HepG2 (cell line): ENCODE measurements around the gene TOX4. TPM values are rescaled to one million over a fixed set of nuclear protein-coding genes. Genes with fewer than 3 reads are reported as not detected.

Source experiments
- ASH2L ChIP-seq: fragments of 300-600, 200-600 bp; sonication (generic); IDR thresholded peaks from 2 replicates; pipeline ENCODE4 v1.7.0; 2017; ENCODE audit warnings: low read depth, mild to moderate bottlenecking, moderate library complexity, mixed read lengths, low read length; ENCODE audit not compliant: insufficient read length
- GABPA ChIP-seq, 2 experiments: IDR thresholded peaks; 2 replicates each; pipeline ENCODE4 v1.6.1; 2011 to 2016; ENCODE audit warnings: low read depth in 2 of 2, low read length in 1 of 2, missing biosample characterization in 1 of 2, missing genetic modification characterization in 1 of 2
- HMG20A ChIP-seq: IDR thresholded peaks from 2 replicates; pipeline ENCODE4 v1.6.1; 2016; ENCODE audit warnings: borderline replicate concordance
- LCORL ChIP-seq, 2 experiments: fragments of 450-650 bp in 1 of 2; sonication (generic) in 1 of 2; formaldehyde crosslinking in 1 of 2; IDR thresholded peaks; 2 replicates each; pipeline versions ENCODE4 v1.5.0 to v1.6.1; 2017 to 2020; ENCODE audit warnings: antibody characterized with exemption in 1 of 2, missing genetic modification reagents in 1 of 2
- MEIS2 ChIP-seq: sonication (generic); formaldehyde crosslinking; IDR thresholded peaks from 2 replicates; pipeline ENCODE4 v1.9.0; 2021; ENCODE audit warnings: mild to moderate bottlenecking, missing genetic modification reagents
- MIXL1 ChIP-seq: IDR thresholded peaks from 2 replicates; pipeline ENCODE4 v1.6.1; 2016
- POLR2AphosphoS5 ChIP-seq: IDR thresholded peaks from 2 replicates; pipeline ENCODE4 v1.6.1; 2012; ENCODE audit warnings: low read depth, low read length
- POLR2G ChIP-seq: fragments of 200-400 bp; formaldehyde crosslinking; IDR thresholded peaks from 2 replicates; pipeline ENCODE4 v1.6.1; 2018; ENCODE audit warnings: mild to moderate bottlenecking, low read depth, low read length, moderate library complexity
- RAD21 ChIP-seq: fragments of 450-650 bp; formaldehyde crosslinking; IDR thresholded peaks from 2 replicates; pipeline ENCODE4 v1.5.0; 2020; ENCODE audit warnings: mild to moderate bottlenecking
- RBFOX2 ChIP-seq: fragments of 200-400 bp; formaldehyde crosslinking; IDR thresholded peaks from 2 replicates; pipeline ENCODE4 v1.6.1; 2017; ENCODE audit warnings: low read depth, mild to moderate bottlenecking, low read length
- RBM22 ChIP-seq: fragments of 200-400 bp; formaldehyde crosslinking; optimal IDR thresholded peaks from 2 replicates; pipeline ENCODE3; 2017; ENCODE audit warnings: mild to moderate bottlenecking, low read length, moderate library complexity
- SRSF9 ChIP-seq: fragments of 200-400 bp; formaldehyde crosslinking; IDR thresholded peaks from 2 replicates; pipeline ENCODE4 v1.6.1; 2018; ENCODE audit warnings: borderline replicate concordance, mild to moderate bottlenecking, low read depth, low read length; ENCODE audit not compliant: insufficient read depth, poor library complexity, severe bottlenecking
- STAG1 ChIP-seq: sonication (generic); formaldehyde crosslinking; IDR thresholded peaks from 2 replicates; pipeline ENCODE4 v1.4.0; 2020; ENCODE audit warnings: missing genetic modification reagents
- TEAD3 ChIP-seq: optimal IDR thresholded peaks from 2 replicates; pipeline ENCODE3; 2016; ENCODE audit warnings: borderline replicate concordance
- ZBTB7B ChIP-seq: sonication (generic); formaldehyde crosslinking; IDR thresholded peaks from 2 replicates; pipeline ENCODE4 v1.4.0; 2020; ENCODE audit warnings: missing genetic modification reagents
- ZNF264 ChIP-seq: sonication (generic); formaldehyde crosslinking; IDR thresholded peaks from 2 replicates; pipeline ENCODE4 v1.4.0; 2020; ENCODE audit warnings: missing genetic modification reagents
- ZNF543 ChIP-seq: sonication (generic); formaldehyde crosslinking; IDR thresholded peaks from 2 replicates; pipeline ENCODE4 v1.4.0; 2020; ENCODE audit warnings: mild to moderate bottlenecking, missing genetic modification reagents
- ZSCAN20 ChIP-seq: sonication (generic); formaldehyde crosslinking; IDR thresholded peaks from 2 replicates; pipeline ENCODE4 v1.4.0; 2020; ENCODE audit warnings: missing genetic modification reagents, mild to moderate bottlenecking, borderline replicate concordance
- polyA plus RNA-seq, 8 experiments: library from polyadenylated mRNA; depleted of rRNA in 3 of 8; stranded (reverse) in 7 of 8; unstranded in 1 of 8; fragments of >200 nt; fragmentation: Illumina TruSeq in 4 of 8; extraction: Trizol in 4 of 8; gene quantifications; 2 replicates each; pipeline versions ENCODE4 v1.2.1 to v1.2.3, GENCODE V29; 2011 to 2016; ENCODE audit warnings: low read depth in 4 of 8, missing spikeins in 1 of 8, mixed read lengths in 1 of 8; ENCODE audit not compliant: insufficient read depth in 1 of 8
- total RNA-seq, 5 experiments: library from RNA; depleted of rRNA; stranded (reverse); fragments of >200 nt; fragmentation: Illumina TruSeq; extraction: Trizol; gene quantifications; 2 replicates each; pipeline ENCODE4 v1.2.3, GENCODE V29; 2016; ENCODE audit warnings: low read depth in 1 of 5
- TF ChIP-seq, protein P1 (sequence below): IDR thresholded peaks from 2 replicates; pipeline ENCODE4 v1.6.1; 2012; ENCODE audit warnings: low read depth, low read length, improper control_type of control experiment
- TF ChIP-seq, protein P2 (sequence below): sonication (generic); formaldehyde crosslinking; IDR thresholded peaks from 2 replicates; pipeline ENCODE4 v1.4.0; 2020; ENCODE audit warnings: missing genetic modification reagents
- TF ChIP-seq, protein P3 (sequence below), 2 experiments: sonication (generic) in 1 of 2; formaldehyde crosslinking in 1 of 2; IDR thresholded peaks; 2 replicates each; pipeline versions ENCODE4 v1.4.0 to v1.6.1; 2018 to 2020; ENCODE audit warnings: missing genetic modification reagents in 2 of 2, borderline replicate concordance in 1 of 2, low read depth in 1 of 2, mild to moderate bottlenecking in 1 of 2, missing biosample characterization in 1 of 2

TOX4 gene
- total and polyA plus RNA-seq, 2 of the 13 experiments (the other 11 are each of a cell fraction or from before 2014, with no cell fraction given) = 71.8 to 163 TPM

DNA sequence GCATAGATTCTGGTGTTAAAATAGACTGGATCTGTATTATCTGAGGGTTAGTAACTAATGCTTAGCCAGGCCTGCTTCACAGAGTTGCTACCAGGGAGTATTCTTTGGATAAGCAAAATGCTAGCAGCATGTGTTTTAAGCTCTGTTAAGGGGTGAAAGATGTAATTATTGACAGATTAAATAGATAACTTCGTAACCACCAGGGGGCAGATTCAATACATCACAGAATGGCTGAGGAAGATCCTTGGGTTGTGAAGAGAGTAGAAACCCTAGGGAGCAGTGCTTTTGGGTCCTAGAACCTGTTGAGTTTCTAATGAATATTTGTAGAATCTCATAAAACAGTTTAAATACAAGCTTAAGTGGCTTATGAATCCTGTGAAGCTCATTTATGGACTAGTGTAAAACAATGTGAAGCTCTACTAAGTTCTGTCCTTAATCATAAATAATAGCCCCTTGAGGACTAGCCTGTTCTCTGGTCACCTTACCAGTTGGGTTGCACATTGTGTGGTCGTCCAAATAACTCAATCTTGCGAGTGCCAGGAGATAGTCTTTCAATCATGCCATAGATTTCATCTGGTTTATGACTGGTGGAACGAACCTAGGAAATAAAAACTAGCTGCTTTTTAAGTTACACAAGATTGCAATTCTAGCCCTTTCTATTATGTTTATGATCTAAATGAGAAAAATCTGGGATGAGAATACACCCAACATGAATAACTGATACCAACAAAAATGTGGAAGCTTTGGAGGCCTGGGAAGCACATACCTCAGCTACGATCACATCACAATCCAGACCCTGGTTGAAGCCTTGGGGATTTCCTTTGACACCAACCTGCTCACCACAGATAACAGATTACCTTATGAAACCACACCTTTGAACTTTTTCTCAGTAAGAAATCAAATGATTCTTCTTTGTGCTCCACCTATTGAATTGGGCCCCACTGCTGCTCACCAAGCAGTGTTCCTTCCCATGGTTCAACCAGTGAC, 21.8 kb downstream of the TOX4 start (continued):
- TF ChIP-seq POLR2G = peak; percentile 19; the same call in 1 of the 2 replicates
- TF ChIP-seq MEIS2 = 0 out of 2 replicates have a peak, but pooled peaks have one; percentile 15
- TF ChIP-seq RBM22 = peak; percentile 23
- peak; percentile 26 for TF ChIP-seq ASH2L
- peak; percentile 89 for TF ChIP-seq STAG1 (CRISPR knock-in tag)
- no peak for TF ChIP-seq HMG20A (CRISPR knock-in tag)
- TF ChIP-seq SRSF9 = no peak
- TF ChIP-seq, protein P1, sequence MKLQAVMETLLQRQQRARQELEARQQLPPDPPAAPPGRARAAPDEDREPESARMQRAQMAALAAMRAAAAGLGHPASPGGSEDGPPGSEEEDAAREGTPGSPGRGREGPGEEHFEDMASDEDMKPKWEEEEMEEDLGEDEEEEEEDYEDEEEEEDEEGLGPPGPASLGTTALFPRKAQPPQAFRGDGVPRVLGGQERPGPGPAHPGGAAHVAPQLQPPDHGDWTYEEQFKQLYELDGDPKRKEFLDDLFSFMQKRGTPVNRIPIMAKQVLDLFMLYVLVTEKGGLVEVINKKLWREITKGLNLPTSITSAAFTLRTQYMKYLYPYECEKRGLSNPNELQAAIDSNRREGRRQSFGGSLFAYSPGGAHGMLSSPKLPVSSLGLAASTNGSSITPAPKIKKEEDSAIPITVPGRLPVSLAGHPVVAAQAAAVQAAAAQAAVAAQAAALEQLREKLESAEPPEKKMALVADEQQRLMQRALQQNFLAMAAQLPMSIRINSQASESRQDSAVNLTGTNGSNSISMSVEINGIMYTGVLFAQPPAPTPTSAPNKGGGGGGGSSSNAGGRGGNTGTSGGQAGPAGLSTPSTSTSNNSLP = peak; percentile 82
- TF ChIP-seq RBFOX2 = peak; percentile 49; the same call in 1 of the 2 replicates
- peak; percentile 53; the same call in 1 of the 2 replicates for TF ChIP-seq ZNF264 (CRISPR knock-in tag)
- peak; percentile 64 for TF ChIP-seq POLR2AphosphoS5
- no peak for TF ChIP-seq LCORL (IDR thresholded peaks at IDR 0.05)
- TF ChIP-seq LCORL (CRISPR knock-in tag; IDR thresholded peaks at IDR 0.05) = no peak
- 0 out of 2 replicates have a peak, but pooled peaks have one; percentile 23 for TF ChIP-seq ZSCAN20 (CRISPR knock-in tag)
- TF ChIP-seq GABPA (IDR thresholded peaks at IDR 0.05; ENCODE audit: low read depth, low read length) = no peak
- 0 out of 2 replicates have a peak, but pooled peaks have one; percentile 11 for TF ChIP-seq GABPA (CRISPR knock-in tag; IDR thresholded peaks at IDR 0.05; ENCODE audit: low read depth)
- TF ChIP-seq ZNF543 (CRISPR knock-in tag) = 0 out of 2 replicates have a peak, but pooled peaks have one; percentile 34
- peak; percentile 19 for TF ChIP-seq TEAD3
- TF ChIP-seq, protein P2, sequence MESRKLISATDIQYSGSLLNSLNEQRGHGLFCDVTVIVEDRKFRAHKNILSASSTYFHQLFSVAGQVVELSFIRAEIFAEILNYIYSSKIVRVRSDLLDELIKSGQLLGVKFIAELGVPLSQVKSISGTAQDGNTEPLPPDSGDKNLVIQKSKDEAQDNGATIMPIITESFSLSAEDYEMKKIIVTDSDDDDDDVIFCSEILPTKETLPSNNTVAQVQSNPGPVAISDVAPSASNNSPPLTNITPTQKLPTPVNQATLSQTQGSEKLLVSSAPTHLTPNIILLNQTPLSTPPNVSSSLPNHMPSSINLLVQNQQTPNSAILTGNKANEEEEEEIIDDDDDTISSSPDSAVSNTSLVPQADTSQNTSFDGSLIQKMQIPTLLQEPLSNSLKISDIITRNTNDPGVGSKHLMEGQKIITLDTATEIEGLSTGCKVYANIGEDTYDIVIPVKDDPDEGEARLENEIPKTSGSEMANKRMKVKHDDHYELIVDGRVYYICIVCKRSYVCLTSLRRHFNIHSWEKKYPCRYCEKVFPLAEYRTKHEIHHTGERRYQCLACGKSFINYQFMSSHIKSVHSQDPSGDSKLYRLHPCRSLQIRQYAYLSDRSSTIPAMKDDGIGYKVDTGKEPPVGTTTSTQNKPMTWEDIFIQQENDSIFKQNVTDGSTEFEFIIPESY (CRISPR knock-in tag) = peak; percentile 76; the same call in 1 of the 2 replicates
- no peak for TF ChIP-seq ZBTB7B (CRISPR knock-in tag)
- TF ChIP-seq RAD21 (CRISPR knock-in tag) = peak; percentile 82
- TF ChIP-seq, protein P3, sequence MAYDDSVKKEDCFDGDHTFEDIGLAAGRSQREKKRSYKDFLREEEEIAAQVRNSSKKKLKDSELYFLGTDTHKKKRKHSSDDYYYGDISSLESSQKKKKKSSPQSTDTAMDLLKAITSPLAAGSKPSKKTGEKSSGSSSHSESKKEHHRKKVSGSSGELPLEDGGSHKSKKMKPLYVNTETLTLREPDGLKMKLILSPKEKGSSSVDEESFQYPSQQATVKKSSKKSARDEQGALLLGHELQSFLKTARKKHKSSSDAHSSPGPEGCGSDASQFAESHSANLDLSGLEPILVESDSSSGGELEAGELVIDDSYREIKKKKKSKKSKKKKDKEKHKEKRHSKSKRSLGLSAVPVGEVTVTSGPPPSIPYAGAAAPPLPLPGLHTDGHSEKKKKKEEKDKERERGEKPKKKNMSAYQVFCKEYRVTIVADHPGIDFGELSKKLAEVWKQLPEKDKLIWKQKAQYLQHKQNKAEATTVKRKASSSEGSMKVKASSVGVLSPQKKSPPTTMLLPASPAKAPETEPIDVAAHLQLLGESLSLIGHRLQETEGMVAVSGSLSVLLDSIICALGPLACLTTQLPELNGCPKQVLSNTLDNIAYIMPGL (CRISPR knock-in tag; IDR thresholded peaks at IDR 0.05; ENCODE audit: borderline replicate concordance in 1 of 2, low read depth in 1 of 2) = peak; percentile 47 to 63; a peak in 2 of 4 replicates
- peak; percentile 67; the same call in 1 of the 2 replicates for TF ChIP-seq MIXL1 (CRISPR knock-in tag)
